RKO (cell line): ENCODE data around the gene BRF1.

Experiments used
- DNase-seq: peaks from one replicate; pipeline ENCODE4 v3.0.0-alpha.2; 2016; ENCODE audit warnings: low spot score

Gene BRF1

GRCh38 chr14:105196265-105196960 is 104.4 kb downstream of the BRF1 start:
- DNase-seq: no peak

- DNase-seq: no peak
These were observed 105.1 kb downstream of the BRF1 start for GRCh38 chr14:105195522-105196264.

- no peak for DNase-seq
These were observed 105.8 kb downstream of the BRF1 start for GRCh38 chr14:105195051-105195450.

GRCh38 chr14:105193916-105194782 is 106.7 kb downstream of the BRF1 start:
- DNase-seq: no peak

GRCh38 chr14:105192866-105193731 is 107.7 kb downstream of the BRF1 start:
- DNase-seq: no peak

- no peak for DNase-seq
These were observed 112.8 kb downstream of the BRF1 start for GRCh38 chr14:105187935-105188524.

- DNase-seq: no peak
These were observed 113.7 kb downstream of the BRF1 start for GRCh38 chr14:105187116-105187515.

- no peak for DNase-seq
These were observed 114.8 kb downstream of the BRF1 start for GRCh38 chr14:105185973-105186372.

GRCh38 chr14:105185001-105185400 is 115.8 kb downstream of the BRF1 start:
- DNase-seq: no peak

- no peak for DNase-seq
These were observed 116.3 kb downstream of the BRF1 start for GRCh38 chr14:105184461-105184860.

GRCh38 chr14:105182296-105183020 is 118.3 kb downstream of the BRF1 start:
- no peak for DNase-seq

- no peak for DNase-seq
These were observed 119.1 kb downstream of the BRF1 start for GRCh38 chr14:105181549-105182295.

GRCh38 chr14:105180592-105181548 is 119.9 kb downstream of the BRF1 start, which contains the start of gene NUDT14:
Gene NUDT14, minus strand, starts transcription at chr14:105181312. Its CDS starts 103 bp downstream, at chr14:105181209.
- DNase-seq: peak; percentile 52

- no peak for DNase-seq
These were observed 121.6 kb downstream of the BRF1 start for GRCh38 chr14:105179191-105179590.

- no peak for DNase-seq
These were observed 122.0 kb downstream of the BRF1 start for GRCh38 chr14:105178868-105179140.

GRCh38 chr14:105178069-105178867 is 122.5 kb downstream of the BRF1 start:
- DNase-seq: no peak

- DNase-seq: no peak
These were observed 123.7 kb downstream of the BRF1 start for GRCh38 chr14:105177082-105177481.

- no peak for DNase-seq
These were observed 124.3 kb downstream of the BRF1 start for GRCh38 chr14:105176513-105176912.
